Kidney (tissue), 14 donors: ENCODE results near the gene TOMM20. TPM values are rescaled to one million over a fixed set of nuclear protein-coding genes. Genes with fewer than 3 reads are reported as not detected.

Source experiments
- DNase-seq, 5 donors: peaks; one replicate each; pipeline ENCODE4 v3.0.0-alpha.2; 2013 to 2020
- FAIRE-seq: peaks from 2 replicates; lab custom pipeline; 2012; peaks lifted over from hg19 to GRCh38; lab: Jason Lieb, UNC
- H3K27ac ChIP-seq, 2 donors: one replicate each; pipeline ENCODE4 v1.7.0; 2013; ENCODE audit warnings: low read depth in 2 of 2, low read length in 2 of 2, inconsistent platforms in 1 of 2
- H3K27me3 ChIP-seq: one replicate; pipeline ENCODE4 v1.7.1; 2013; ENCODE audit warnings: low read length, inconsistent platforms; ENCODE audit not compliant: control insufficient read depth, insufficient read depth
- H3K36me3 ChIP-seq, 3 donors: one replicate each; pipeline versions ENCODE4 v1.7.0 to v1.7.1; 2013; ENCODE audit warnings: low read length in 3 of 3, control low read depth in 1 of 3, inconsistent platforms in 1 of 3; ENCODE audit not compliant: insufficient read depth in 3 of 3, control insufficient read depth in 2 of 3
- H3K4me1 ChIP-seq, 3 donors: one replicate each; pipeline versions ENCODE4 v1.7.0 to v1.7.1; 2013; ENCODE audit warnings: low read length in 3 of 3, inconsistent platforms in 1 of 3, low read depth in 1 of 3; ENCODE audit not compliant: control insufficient read depth in 2 of 3, insufficient read depth in 2 of 3
- H3K4me3 ChIP-seq, 3 donors: one replicate each; pipeline versions ENCODE4 v1.7.0 to v1.8.1; 2013; ENCODE audit warnings: low read length in 3 of 3, control low read depth in 1 of 3, inconsistent platforms in 1 of 3
- H3K9ac ChIP-seq, 3 donors: one replicate each; pipeline versions ENCODE4 v1.7.0 to v1.7.1; 2013; ENCODE audit warnings: low read length in 3 of 3, control low read depth in 1 of 3, inconsistent platforms in 1 of 3
- H3K9me3 ChIP-seq, 3 donors: one replicate each; pipeline versions ENCODE4 v1.7.0 to v1.7.1; 2013; ENCODE audit warnings: low read length in 3 of 3, control low read depth in 1 of 3, inconsistent platforms in 1 of 3; ENCODE audit not compliant: control insufficient read depth in 2 of 3, insufficient read depth in 1 of 3
- CTCF ChIP-seq: IDR thresholded peaks from 3 replicates; pipeline ENCODE4 v1.5.1; 2012; ENCODE audit warnings: mild to moderate bottlenecking, moderate library complexity, borderline replicate concordance; ENCODE audit not compliant: insufficient read depth; ENCODE audit errors: extremely low read depth
- intact Hi-C: fragments of 100-400 bp; cut with DNase I; formaldehyde crosslinking; loops from one replicate; pipeline ENCODE4 v1.11.1; 2022
- polyA plus RNA-seq: library from polyadenylated mRNA; stranded (reverse); fragments of 350-450 nt; fragmentation: Illumina TruSeq; extraction: RNeasy Lipid Tissue Mini Kit (QIAGEN cat#74804); gene quantifications from one replicate; pipeline ENCODE4 v1.2.3, GENCODE V29; 2014; ENCODE audit warnings: low read depth, low replicate concordance; ENCODE audit not compliant: insufficient read depth
- total RNA-seq: library from RNA; stranded (reverse); fragmentation: NEBNext Ultra II Directional; extraction: Animal tissue kit (Norgen Biotek cat#: 25700); gene quantifications from one replicate; pipeline ENCODE4 v1.2.1, GENCODE V29; 2021
- donor health status: control.
- donor health status: control.
- donor health status: control.
- donor health status: control.
- donor health status: control.
- donor health status: DM: yes; HTN: yes; CAD: no.
- donor health status: Normal renal cell carcinoma (clear cell type).

TOMM20 gene
- total and polyA plus RNA-seq, 2 donors from 2014 or later: 96.4 to 102 TPM

- FAIRE-seq (no peak), DNase-seq (no peak)
- Histone ChIP-seq H3K27me3 (no peaks in the 10 kb centered on the region), H3K36me3 (peaks cover 0 to 5% (median 5%) of the 10 kb centered on the region in 3 donors), H3K4me3 (no peak overlapping the region), H3K4me1 (peaks cover 0 to 7% (median 0%) of the 10 kb centered on the region in 3 donors), H3K9me3 (no peaks in the 10 kb centered on the region), H3K27ac (no peak overlapping the region), H3K9ac (no peak overlapping the region)
- intact Hi-C loops: no loop called here
- no peak for TF ChIP-seq CTCF
These were observed 1.3 kb upstream of the TOMM20 start for GRCh38 chr1:235129774-235130570.

GRCh38 chr1:235127732-235128455 is 743 bp downstream of the TOMM20 start:
- no peaks in the 10 kb centered on the region for H3K9me3 ChIP-seq
- TF ChIP-seq CTCF: no peak
- H3K4me3 ChIP-seq: peak overlapping the region; percentile 88 to 98 (median 96)
- no peaks in the 10 kb centered on the region for H3K27me3 ChIP-seq
- intact Hi-C loops: no loop called here
- H3K4me1 ChIP-seq: peaks cover 0 to 7% (median 0%) of the 10 kb centered on the region in 3 donors
- H3K9ac ChIP-seq: peak overlapping the region; percentile 91 to 97 (median 95)
- H3K27ac ChIP-seq: peak overlapping the region; percentile 69 to 86
- peaks cover 0 to 7% (median 3%) of the 10 kb centered on the region in 3 donors for H3K36me3 ChIP-seq
- DNase-seq (peak in 1 of 5 donors; percentile 66), FAIRE-seq (no peak)

GRCh38 chr1:235127203-235127602 is 1.4 kb downstream of the TOMM20 start:
- Histone ChIP-seq H3K27ac (no peak overlapping the region), H3K27me3 (no peaks in the 10 kb centered on the region), H3K4me3 (peak overlapping the region; percentile 88 to 98 (median 96)), H3K36me3 (peaks cover 0 to 7% (median 3%) of the 10 kb centered on the region in 3 donors), H3K9ac (peak overlapping the region; percentile 37 to 97 (median 91)), H3K4me1 (peaks cover 0 to 7% (median 0%) of the 10 kb centered on the region in 3 donors), H3K9me3 (no peaks in the 10 kb centered on the region)
- no peak for TF ChIP-seq CTCF
- intact Hi-C loops: no loop called here
- DNase-seq (peak in 1 of 5 donors; percentile 38), FAIRE-seq (no peak)
